HepG2 (cell line): Measurements from ENCODE around the gene STEAP2. TPM values are rescaled to one million over a fixed set of nuclear protein-coding genes. Genes with fewer than 3 reads are reported as not detected.
A peak's percentile ranks its signal among the peaks of the same experiment; 100 is the strongest.

Experiments used
- ATAC-seq: fragments of 200-7000 bp; cut with Tn5 transposase; 3 replicates; pipeline ENCODE4 v1.9.1; 2020; ENCODE audit warnings: mild to moderate bottlenecking, moderate library complexity
- Bru-seq: library from RNA; stranded (reverse); fragments of 400-500 nt; gene quantifications from one replicate; lab custom pipeline; 2021; lab: Mats Ljungman, UMichigan
- BruChase-seq, 2 experiments: library from RNA; stranded (reverse); fragments of 400-500 nt; gene quantifications; one replicate each; lab custom pipeline; 2021; lab: Mats Ljungman, UMichigan
- BruUV-seq: library from RNA; stranded (reverse); fragments of 400-500 nt; replicated peaks from 2 replicates; lab custom pipeline; 2021; lab: Mats Ljungman, UMichigan
- CTCF ChIA-PET: fragments of 300-600 bp; formaldehyde crosslinking; extraction: SDS; loops from one replicate; lab custom pipeline; 2021; ENCODE audit warnings: low total read pairs, inconsistent platforms, low intra/inter-chr PET ratio; lab: Yijun Ruan, JAX
- POLR2A ChIA-PET: fragments of 350-600 bp; sonication (Branson Sonifier 250); formaldehyde crosslinking; loops from one replicate; lab custom pipeline; 2020; ENCODE audit warnings: antibody characterized with exemption, inconsistent platforms; lab: Yijun Ruan, JAX
- DNase-seq: peaks from one replicate; pipeline ENCODE4 v3.0.0-alpha.2; 2015; ENCODE audit warnings: low spot score
- FAIRE-seq: peaks from 3 replicates; lab custom pipeline; 2011; peaks lifted over from hg19 to GRCh38; lab: Jason Lieb, UNC
- H2AFZ ChIP-seq: one replicate; pipeline ENCODE4 v1.6.1; 2011; ENCODE audit warnings: low read length, inconsistent platforms
- H3K27ac ChIP-seq: fragments of 300-600 bp; 3 replicates; pipeline ENCODE4 v1.8.0; 2011; ENCODE audit warnings: mixed run types, mild to moderate bottlenecking, mixed read lengths, low read length, inconsistent platforms; ENCODE audit not compliant: insufficient read depth; ENCODE audit errors: extremely low read length
- H3K27me3 ChIP-seq, 2 experiments: fragments of 200-600 bp in 1 of 2; 2 replicates in 1 of 2; 3 replicates in 1 of 2; pipeline versions ENCODE4 v1.6.0 to v1.8.0; 2011; ENCODE audit warnings: low read length in 2 of 2, mild to moderate bottlenecking in 2 of 2, moderate library complexity in 2 of 2, inconsistent platforms in 1 of 2; ENCODE audit not compliant: insufficient read depth in 2 of 2, control insufficient read depth in 1 of 2
- H3K36me3 ChIP-seq, 2 experiments: fragments of 200-600 bp in 1 of 2; replicated peaks in 1 of 2; 2 replicates in 1 of 2; 3 replicates in 1 of 2; pipeline versions ENCODE4 v1.5.1 to v1.8.0; 2011; ENCODE audit warnings: low read length in 2 of 2, inconsistent platforms in 1 of 2; ENCODE audit not compliant: insufficient read depth in 2 of 2, control insufficient read depth in 1 of 2
- H3K4me1 ChIP-seq: 2 replicates; pipeline ENCODE4 v1.5.1; 2012; ENCODE audit warnings: low read length, inconsistent platforms; ENCODE audit not compliant: insufficient read depth
- H3K4me2 ChIP-seq: 2 replicates; pipeline ENCODE4 v1.6.0; 2011; ENCODE audit warnings: low read depth, low read length, inconsistent platforms
- H3K4me3 ChIP-seq, 3 experiments: fragments of 200-600 bp in 1 of 3; sonication (generic), shearing (Covaris generic) in 1 of 3; replicated peaks in 1 of 3; 2 replicates each; pipeline ENCODE4 v1.5.1; 2011 to 2016; ENCODE audit warnings: low read length in 3 of 3, inconsistent platforms in 2 of 3, low read depth in 2 of 3, mild to moderate bottlenecking in 2 of 3, control low read depth in 1 of 3, mixed read lengths in 1 of 3; ENCODE audit not compliant: insufficient read depth in 1 of 3
- H3K79me2 ChIP-seq: one replicate; pipeline ENCODE4 v1.6.1; 2011; ENCODE audit warnings: low read length, inconsistent platforms; ENCODE audit not compliant: insufficient read depth
- H3K9ac ChIP-seq: 2 replicates; pipeline ENCODE4 v1.6.0; 2011; ENCODE audit warnings: mild to moderate bottlenecking, low read depth, low read length, inconsistent platforms; ENCODE audit not compliant: insufficient read depth
- H3K9me3 ChIP-seq: 2 replicates; pipeline ENCODE4 v1.5.1; 2012; ENCODE audit warnings: mild to moderate bottlenecking, low read length
- H4K20me1 ChIP-seq: 2 replicates; pipeline ENCODE4 v1.6.0; 2011; ENCODE audit warnings: inconsistent platforms, mild to moderate bottlenecking, low read length, moderate library complexity; ENCODE audit not compliant: insufficient read depth
- ATF7-NPFF ChIP-seq: sonication (generic); formaldehyde crosslinking; IDR thresholded peaks from 2 replicates; pipeline ENCODE4 v1.8.1; 2023; ENCODE audit warnings: mild to moderate bottlenecking, low read depth, missing genetic modification reagents, moderate library complexity
- IKZF4 ChIP-seq: sonication (generic); formaldehyde crosslinking; IDR thresholded peaks from 2 replicates; pipeline ENCODE4 v1.5.1; 2020; ENCODE audit warnings: borderline replicate concordance, mild to moderate bottlenecking, low read depth, missing genetic modification reagents; ENCODE audit errors: not compliant biosample characterization
- MLX ChIP-seq: IDR thresholded peaks from 2 replicates; pipeline ENCODE4 v1.6.1; 2016
- RCOR2 ChIP-seq: IDR thresholded peaks from 2 replicates; pipeline ENCODE4 v1.6.1; 2016; ENCODE audit warnings: missing biosample characterization, missing genetic modification reagents
- TCF12 ChIP-seq, 2 experiments: fragments of 450-650 bp in 1 of 2; sonication (generic) in 1 of 2; formaldehyde crosslinking in 1 of 2; IDR thresholded peaks; 2 replicates each; pipeline versions ENCODE4 v1.6.1 to v1.8.0; 2017 to 2022; ENCODE audit warnings: antibody characterized with exemption in 1 of 2, mild to moderate bottlenecking in 1 of 2, missing genetic modification reagents in 1 of 2, moderate library complexity in 1 of 2
- ZNF746 ChIP-seq: sonication (generic); formaldehyde crosslinking; IDR thresholded peaks from 2 replicates; pipeline ENCODE4 v1.8.0; 2022; ENCODE audit warnings: mild to moderate bottlenecking, missing genetic modification reagents
- ZNF891 ChIP-seq: sonication (generic); formaldehyde crosslinking; IDR thresholded peaks from 2 replicates; pipeline ENCODE4 v1.5.0; 2020; ENCODE audit warnings: mild to moderate bottlenecking, missing genetic modification reagents
- WGBS: methylation state at CpG from one replicate; pipeline ENCODE4 v1.1.6; 2017; ENCODE audit warnings: low lambda C conversion rate; 5-methylcytosine and 5-hydroxymethylcytosine counted together
- in situ Hi-C: cut with HindIII; loops from 2 replicates; pipeline ENCODE4 v1.10.0; 2017; ENCODE audit warnings: low pct_unique_long_range_greater_than_20kb; ENCODE audit not compliant: extremely low pct_ligation_motif_present
- intact Hi-C: fragments of 100-400 bp; cut with micrococcal nuclease; formaldehyde crosslinking; loops from one replicate; pipeline ENCODE4 v1.10.0; 2022; ENCODE audit not compliant: unreplicated experiment
- long read RNA-seq, 2 experiments: library from RNA in 1 of 2; library from polyadenylated mRNA in 1 of 2; stranded (forward) in 1 of 2; unstranded in 1 of 2; transcript quantifications; one replicate each; pipeline ENCODE4 v2.0.0, GENCODE V29; 2019 to 2022
- polyA minus RNA-seq, 3 experiments: library from RNA; depleted of rRNA, polyadenylated mRNA; stranded (reverse); fragments of >200 nt; gene quantifications; 2 replicates each; pipeline ENCODE4 v1.2.3, GENCODE V29; 2011; ENCODE audit warnings: low replicate concordance in 1 of 3
- polyA plus RNA-seq, 8 experiments: library from polyadenylated mRNA; depleted of rRNA in 3 of 8; stranded (reverse) in 7 of 8; unstranded in 1 of 8; fragments of >200 nt; fragmentation: Illumina TruSeq in 4 of 8; extraction: Trizol in 4 of 8; gene quantifications; 2 replicates each; pipeline versions ENCODE4 v1.2.1 to v1.2.3, GENCODE V29; 2011 to 2016; ENCODE audit warnings: low read depth in 4 of 8, missing spikeins in 1 of 8, mixed read lengths in 1 of 8; ENCODE audit not compliant: insufficient read depth in 1 of 8
- total RNA-seq, 5 experiments: library from RNA; depleted of rRNA; stranded (reverse); fragments of >200 nt; fragmentation: Illumina TruSeq; extraction: Trizol; gene quantifications; 2 replicates each; pipeline ENCODE4 v1.2.3, GENCODE V29; 2016; ENCODE audit warnings: low read depth in 1 of 5
- TF ChIP-seq, protein P1 (sequence below): sonication (generic); formaldehyde crosslinking; IDR thresholded peaks from 2 replicates; pipeline ENCODE4 v1.5.1; 2020; ENCODE audit warnings: mild to moderate bottlenecking, missing genetic modification reagents
- TF ChIP-seq, protein P2 (sequence below): sonication (generic); formaldehyde crosslinking; IDR thresholded peaks from 2 replicates; pipeline ENCODE4 v1.5.1; 2020; ENCODE audit warnings: missing genetic modification reagents, mild to moderate bottlenecking, borderline replicate concordance

Gene STEAP2
- total RNA-seq (2016; rRNA removed; fragmentation: Illumina TruSeq; extraction: Trizol), result 3.5 and 4.3 TPM in 2 replicates
- 0.61 and 0.62 TPM in 2 replicates for total RNA-seq (2016; cell fraction: cytosol; rRNA removed; fragmentation: Illumina TruSeq; extraction: Trizol; ENCODE audit: low read depth)
- total RNA-seq (2016; cell fraction: insoluble cytoplasmic fraction; rRNA removed; fragmentation: Illumina TruSeq; extraction: Trizol), result 2.5 and 4.6 TPM in 2 replicates
- 1.3 and 1.4 TPM in 2 replicates for total RNA-seq (2016; cell fraction: membrane; rRNA removed; fragmentation: Illumina TruSeq; extraction: Trizol)
- 7.7 and 8.2 TPM in 2 replicates for total RNA-seq (2016; cell fraction: nucleus; rRNA removed; fragmentation: Illumina TruSeq; extraction: Trizol)
- 4.4 and 4.5 TPM in 2 replicates for polyA plus RNA-seq (2011; rRNA removed)
- polyA plus RNA-seq (2011; cell fraction: cytosol; rRNA removed), result 1.2 and 2.6 TPM in 2 replicates
- 3.6 and 6.6 TPM in 2 replicates for polyA plus RNA-seq (2011; cell fraction: nucleus; rRNA removed)
- 3.1 and 8.3 TPM in 2 replicates for polyA plus RNA-seq (2012)
- 0.43 and 0.48 TPM in 2 replicates for polyA plus RNA-seq (2016; cell fraction: cytosol; fragmentation: Illumina TruSeq; extraction: Trizol; ENCODE audit: low read depth)
- 1.3 and 1.6 TPM in 2 replicates for polyA plus RNA-seq (2016; cell fraction: insoluble cytoplasmic fraction; fragmentation: Illumina TruSeq; extraction: Trizol; ENCODE audit: low read depth)
- polyA plus RNA-seq (2016; cell fraction: membrane; fragmentation: Illumina TruSeq; extraction: Trizol; ENCODE audit: low read depth), result 0.32 and 0.36 TPM in 2 replicates
- polyA plus RNA-seq (2016; cell fraction: nucleus; fragmentation: Illumina TruSeq; extraction: Trizol; ENCODE audit: insufficient read depth, low read depth), result 6.7 TPM in 2 replicates
- polyA minus RNA-seq (2011; rRNA and poly(A)+ RNA removed; ENCODE audit: low replicate concordance), result 3.0 TPM in 1 of 2 replicates, not detected in the other
- 4.0 and 6.4 TPM in 2 replicates for polyA minus RNA-seq (2011; cell fraction: cytosol; rRNA and poly(A)+ RNA removed)
- polyA minus RNA-seq (2011; cell fraction: nucleus; rRNA and poly(A)+ RNA removed), result 13.1 and 20.3 TPM in 2 replicates
- percentile 58 among the genes with signal in this experiment for Bru-seq, nascent RNA
- percentile 61 among the genes with signal in this experiment for BruChase-seq, experiment 1, labeled RNA remaining after a 6-hour chase
- BruChase-seq, experiment 2, labeled RNA remaining after a 2-hour chase, result percentile 62 among the genes with signal in this experiment
- long read RNA-seq, experiment 1, full-length matches to known transcripts, result 1 of 1 reads
- long read RNA-seq, experiment 1, partial matches to known transcripts, result 0 of 1 reads
- long read RNA-seq, experiment 1, other reads (novel, unspliced or antisense), result 0 of 1 reads
- long read RNA-seq, experiment 2, partial matches to known transcripts, result 1 of 2 reads
- long read RNA-seq, experiment 2, other reads (novel, unspliced or antisense), result 1 of 2 reads

GRCh38 chr7:90211391-90212148, at the start of gene STEAP2:
Gene STEAP2, plus strand, starts transcription at chr7:90211740. Its CDS starts 13,343 bp downstream, at chr7:90225083.
- peak within 1 kb of the TSS; percentile 62 for H2AFZ ChIP-seq
- H3K79me2 ChIP-seq, result peaks cover 3% of the 10 kb centered on the region
- WGBS, result under 1% methylated on average over 38 of the region's 73 CpGs
- peaks cover 0 to 5% of the 10 kb centered on the region in 2 experiments; a peak in 1 of 5 replicates for H3K27me3 ChIP-seq
- ChIA-PET POLR2A (interaction anchor here (0.9 to 3.1 kb wide), 20 partner anchors 12 to 209 kb away, joined by 3 to 65 read pairs (median 6); partner anchors contain the start of genes CLDN12, GTPBP10 and STEAP1), CTCF (interaction anchor here (2.2 kb wide), 1 partner anchor 57 kb away, joined by 20 read pairs; the partner anchor contains the start of gene STEAP1)
- peak within 1 kb of the TSS; percentile 82 for H3K9ac ChIP-seq
- in situ Hi-C loops, result no loop called here
- H3K36me3 ChIP-seq, result no peaks in the 10 kb centered on the region
- ATAC-seq, result peak; percentile 98
- H3K4me1 ChIP-seq, result peaks cover 30% of the 10 kb centered on the region
- peak within 1 kb of the TSS; percentile 65 to 87 (median 83) for H3K4me3 ChIP-seq
- no TSS peak for BruUV-seq
- intact Hi-C loops, result loop anchor here (1.0 to 2.0 kb wide), 5 partner anchors 34 to 135 kb away; partner anchors contain the start of genes CFAP69, GTPBP10 and STEAP1
- no peak for FAIRE-seq
- DNase-seq, result peak; percentile 81
- H3K4me2 ChIP-seq, result peak within 1 kb of the TSS; percentile 87
- H3K9me3 ChIP-seq, result no peaks in the 10 kb centered on the region
- H4K20me1 ChIP-seq, result no peaks in the 10 kb centered on the region
- peak within 1 kb of the TSS; percentile 94 for H3K27ac ChIP-seq
- TF ChIP-seq, protein P1, sequence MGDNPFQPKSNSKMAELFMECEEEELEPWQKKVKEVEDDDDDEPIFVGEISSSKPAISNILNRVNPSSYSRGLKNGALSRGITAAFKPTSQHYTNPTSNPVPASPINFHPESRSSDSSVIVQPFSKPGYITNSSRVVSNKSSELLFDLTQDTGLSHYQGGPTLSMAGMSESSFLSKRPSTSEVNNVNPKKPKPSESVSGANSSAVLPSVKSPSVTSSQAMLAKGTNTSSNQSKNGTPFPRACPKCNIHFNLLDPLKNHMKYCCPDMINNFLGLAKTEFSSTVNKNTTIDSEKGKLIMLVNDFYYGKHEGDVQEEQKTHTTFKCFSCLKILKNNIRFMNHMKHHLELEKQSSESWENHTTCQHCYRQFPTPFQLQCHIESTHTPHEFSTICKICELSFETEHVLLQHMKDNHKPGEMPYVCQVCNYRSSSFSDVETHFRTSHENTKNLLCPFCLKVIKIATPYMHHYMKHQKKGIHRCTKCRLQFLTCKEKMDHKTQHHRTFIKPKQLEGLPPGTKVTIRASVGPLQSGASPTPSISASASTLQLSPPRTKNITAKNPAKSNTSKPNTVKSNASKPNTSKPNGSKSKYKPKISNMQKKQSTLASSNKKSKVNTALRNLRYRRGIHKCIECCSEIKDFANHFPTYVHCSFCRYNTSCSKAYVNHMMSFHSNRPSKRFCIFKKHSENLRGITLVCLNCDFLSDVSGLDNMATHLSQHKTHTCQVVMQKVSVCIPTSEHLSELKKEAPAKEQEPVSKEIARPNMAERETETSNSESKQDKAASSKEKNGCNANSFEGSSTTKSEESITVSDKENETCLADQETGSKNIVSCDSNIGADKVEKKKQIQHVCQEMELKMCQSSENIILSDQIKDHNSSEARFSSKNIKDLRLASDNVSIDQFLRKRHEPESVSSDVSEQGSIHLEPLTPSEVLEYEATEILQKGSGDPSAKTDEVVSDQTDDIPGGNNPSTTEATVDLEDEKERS (CRISPR knock-in tag), result 0 out of 2 replicates have a peak, but pooled peaks have one; percentile 89
- peak; percentile 93 for TF ChIP-seq ATF7-NPFF
- TF ChIP-seq RCOR2, result peak; percentile 34; the same call in 1 of the 2 replicates
- no peak for TF ChIP-seq TCF12 (IDR thresholded peaks at IDR 0.05)
- TF ChIP-seq TCF12 (CRISPR knock-in tag; IDR thresholded peaks at IDR 0.05), result peak; percentile 72; the same call in 1 of the 2 replicates
- TF ChIP-seq, protein P2, sequence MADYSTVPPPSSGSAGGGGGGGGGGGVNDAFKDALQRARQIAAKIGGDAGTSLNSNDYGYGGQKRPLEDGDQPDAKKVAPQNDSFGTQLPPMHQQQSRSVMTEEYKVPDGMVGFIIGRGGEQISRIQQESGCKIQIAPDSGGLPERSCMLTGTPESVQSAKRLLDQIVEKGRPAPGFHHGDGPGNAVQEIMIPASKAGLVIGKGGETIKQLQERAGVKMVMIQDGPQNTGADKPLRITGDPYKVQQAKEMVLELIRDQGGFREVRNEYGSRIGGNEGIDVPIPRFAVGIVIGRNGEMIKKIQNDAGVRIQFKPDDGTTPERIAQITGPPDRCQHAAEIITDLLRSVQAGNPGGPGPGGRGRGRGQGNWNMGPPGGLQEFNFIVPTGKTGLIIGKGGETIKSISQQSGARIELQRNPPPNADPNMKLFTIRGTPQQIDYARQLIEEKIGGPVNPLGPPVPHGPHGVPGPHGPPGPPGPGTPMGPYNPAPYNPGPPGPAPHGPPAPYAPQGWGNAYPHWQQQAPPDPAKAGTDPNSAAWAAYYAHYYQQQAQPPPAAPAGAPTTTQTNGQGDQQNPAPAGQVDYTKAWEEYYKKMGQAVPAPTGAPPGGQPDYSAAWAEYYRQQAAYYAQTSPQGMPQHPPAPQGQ (CRISPR knock-in tag), result no peak
- TF ChIP-seq IKZF4 (CRISPR knock-in tag), result peak; percentile 47
- TF ChIP-seq ZNF746 (CRISPR knock-in tag), result peak; percentile 66; the same call in 1 of the 2 replicates
- peak; percentile 79 for TF ChIP-seq ZNF891 (CRISPR knock-in tag)
- 0 out of 2 replicates have a peak, but pooled peaks have one; percentile 10 for TF ChIP-seq MLX (CRISPR knock-in tag)
